ENCODE data around the gene FGF23.

DNA sequence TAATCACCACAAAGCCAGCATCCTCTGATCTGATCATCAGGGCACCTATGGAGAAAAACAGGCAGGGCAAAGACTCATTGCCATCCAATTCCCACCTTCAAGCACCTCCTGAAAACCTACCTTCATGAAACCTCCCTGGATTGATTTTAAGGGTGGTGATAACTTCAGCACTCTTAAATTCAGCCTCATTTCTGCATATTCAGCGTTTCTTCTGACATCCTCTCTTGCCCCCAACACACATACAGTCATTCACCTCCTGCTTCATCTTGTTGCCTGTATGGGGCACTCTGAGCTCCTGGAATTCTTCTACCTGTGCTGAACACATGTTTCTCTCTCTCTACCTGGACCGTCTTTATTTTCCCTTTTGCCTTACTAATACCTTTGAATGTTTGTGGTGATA, 6.9 kb downstream of the FGF23 start:
- TF ChIP-seq, protein P1, sequence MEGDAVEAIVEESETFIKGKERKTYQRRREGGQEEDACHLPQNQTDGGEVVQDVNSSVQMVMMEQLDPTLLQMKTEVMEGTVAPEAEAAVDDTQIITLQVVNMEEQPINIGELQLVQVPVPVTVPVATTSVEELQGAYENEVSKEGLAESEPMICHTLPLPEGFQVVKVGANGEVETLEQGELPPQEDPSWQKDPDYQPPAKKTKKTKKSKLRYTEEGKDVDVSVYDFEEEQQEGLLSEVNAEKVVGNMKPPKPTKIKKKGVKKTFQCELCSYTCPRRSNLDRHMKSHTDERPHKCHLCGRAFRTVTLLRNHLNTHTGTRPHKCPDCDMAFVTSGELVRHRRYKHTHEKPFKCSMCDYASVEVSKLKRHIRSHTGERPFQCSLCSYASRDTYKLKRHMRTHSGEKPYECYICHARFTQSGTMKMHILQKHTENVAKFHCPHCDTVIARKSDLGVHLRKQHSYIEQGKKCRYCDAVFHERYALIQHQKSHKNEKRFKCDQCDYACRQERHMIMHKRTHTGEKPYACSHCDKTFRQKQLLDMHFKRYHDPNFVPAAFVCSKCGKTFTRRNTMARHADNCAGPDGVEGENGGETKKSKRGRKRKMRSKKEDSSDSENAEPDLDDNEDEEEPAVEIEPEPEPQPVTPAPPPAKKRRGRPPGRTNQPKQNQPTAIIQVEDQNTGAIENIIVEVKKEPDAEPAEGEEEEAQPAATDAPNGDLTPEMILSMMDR (IDR thresholded peaks at IDR 0.05; ENCODE audit: borderline replicate concordance, extremely low read depth, low read length, poor library complexity, severe bottlenecking), result no peak
- no peak for TF ChIP-seq EZH2 (IDR thresholded peaks at IDR 0.05; ENCODE audit: borderline replicate concordance, low read depth, low read length, severe bottlenecking)
